NCI-H774 (cell line): ENCODE data around the gene PTPRR.
A peak's percentile ranks its signal among the peaks of the same experiment; 100 is the strongest.

ENCODE experiments used
- DNase-seq: peaks from one replicate; lab custom pipeline; 2025; lab: John Stamatoyannopoulos, UW

The PTPRR gene

GRCh38 chr12:70645494-70646317 is 274.8 kb downstream of the PTPRR start:
- no peak for DNase-seq

GRCh38 chr12:70644861-70645260 is 275.7 kb downstream of the PTPRR start:
- no peak for DNase-seq

- DNase-seq: no peak
These were observed 276.6 kb downstream of the PTPRR start for GRCh38 chr12:70643939-70644338.

DNA sequence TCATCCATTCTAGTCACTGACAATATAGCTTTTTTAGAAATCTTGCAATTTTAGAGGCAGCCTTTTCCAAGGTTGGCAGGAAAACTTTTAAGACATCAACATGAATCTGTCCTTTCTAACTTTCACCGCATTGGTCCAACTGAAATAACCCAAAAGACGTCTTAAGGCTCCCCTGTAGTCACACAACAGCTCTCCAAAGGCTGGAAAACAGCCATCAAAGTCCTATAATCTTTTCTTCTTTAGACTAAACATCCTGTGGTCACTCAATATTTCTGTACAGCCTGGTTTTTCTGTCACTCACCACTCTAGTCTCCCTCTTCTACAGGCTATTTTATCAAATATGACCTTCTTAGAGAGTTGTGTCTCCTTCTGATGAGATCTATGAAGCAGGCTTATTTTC is 278.8 kb downstream of the PTPRR start:
- DNase-seq: no peak

- no peak for DNase-seq
These were observed 279.6 kb downstream of the PTPRR start for GRCh38 chr12:70640901-70641300.

DNA sequence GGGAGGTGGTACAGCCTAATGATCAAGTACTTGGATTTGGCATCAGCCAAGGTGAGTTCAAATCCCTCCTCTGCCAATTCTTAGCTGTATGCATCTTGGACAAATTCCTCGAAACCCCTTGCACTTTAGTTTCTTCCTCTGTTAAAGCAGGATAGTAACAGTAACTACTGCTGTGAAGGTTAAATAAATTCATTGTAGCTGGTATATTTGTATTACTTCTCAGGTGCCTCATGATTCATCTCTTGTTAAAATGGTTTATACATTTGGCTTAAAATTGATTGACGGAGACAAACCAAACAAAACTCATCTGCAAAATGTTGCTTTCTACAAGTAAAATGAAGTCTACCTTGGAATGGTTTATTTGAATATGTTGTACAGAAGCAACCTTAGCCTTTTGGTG is 281.0 kb downstream of the PTPRR start:
- DNase-seq: no peak

- DNase-seq: no peak
These were observed 281.7 kb downstream of the PTPRR start for GRCh38 chr12:70638639-70639360.

GRCh38 chr12:70637303-70638085 is 283.0 kb downstream of the PTPRR start, which contains the start of gene PTPRB:
Gene PTPRB, minus strand, starts transcription at chr12:70637429. Its CDS starts 34 bp downstream, at chr12:70637395.
- DNase-seq: no peak

DNA sequence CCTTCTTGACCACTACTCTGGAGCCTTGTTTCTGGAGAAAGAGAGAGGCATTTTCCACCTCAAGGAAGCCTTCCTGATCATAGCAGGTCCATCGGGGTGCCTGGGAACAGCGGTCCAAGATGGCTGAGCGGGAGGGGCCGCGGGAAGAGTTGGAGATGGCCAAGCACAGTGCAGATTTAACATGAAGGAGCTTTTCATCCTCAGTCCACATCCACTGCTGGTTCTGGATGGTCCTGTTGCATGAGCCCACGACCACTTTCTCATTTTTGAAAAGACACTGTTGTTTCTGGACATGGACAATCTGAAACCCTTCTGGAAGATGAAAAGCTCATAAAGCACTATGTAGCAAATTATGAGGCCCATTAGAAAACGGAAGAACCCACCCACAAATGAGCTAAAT is 284.8 kb downstream of the PTPRR start:
- DNase-seq: no peak

- DNase-seq: no peak
These were observed 291.6 kb downstream of the PTPRR start for GRCh38 chr12:70628701-70629480.

- no peak for DNase-seq
These were observed 292.9 kb downstream of the PTPRR start for GRCh38 chr12:70627677-70628076.

DNA sequence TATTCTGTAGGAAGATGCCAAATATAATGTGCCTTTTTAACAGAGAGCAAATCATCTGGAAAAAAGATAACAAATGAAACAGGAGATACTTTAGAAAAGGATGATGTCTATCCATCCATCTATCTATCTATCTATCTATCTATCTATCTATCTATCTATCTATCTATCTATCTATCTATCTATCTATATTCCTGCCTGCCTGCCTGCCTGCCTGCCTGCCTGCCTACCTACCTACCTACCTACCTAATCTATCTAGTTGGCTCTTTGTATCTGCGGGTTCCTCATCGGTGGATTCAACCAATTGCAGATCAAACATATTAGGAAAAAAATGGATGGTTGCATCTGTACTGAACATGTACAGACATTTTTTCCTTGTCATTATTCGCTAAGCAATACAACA is 294.4 kb downstream of the PTPRR start:
- DNase-seq: no peak

DNA sequence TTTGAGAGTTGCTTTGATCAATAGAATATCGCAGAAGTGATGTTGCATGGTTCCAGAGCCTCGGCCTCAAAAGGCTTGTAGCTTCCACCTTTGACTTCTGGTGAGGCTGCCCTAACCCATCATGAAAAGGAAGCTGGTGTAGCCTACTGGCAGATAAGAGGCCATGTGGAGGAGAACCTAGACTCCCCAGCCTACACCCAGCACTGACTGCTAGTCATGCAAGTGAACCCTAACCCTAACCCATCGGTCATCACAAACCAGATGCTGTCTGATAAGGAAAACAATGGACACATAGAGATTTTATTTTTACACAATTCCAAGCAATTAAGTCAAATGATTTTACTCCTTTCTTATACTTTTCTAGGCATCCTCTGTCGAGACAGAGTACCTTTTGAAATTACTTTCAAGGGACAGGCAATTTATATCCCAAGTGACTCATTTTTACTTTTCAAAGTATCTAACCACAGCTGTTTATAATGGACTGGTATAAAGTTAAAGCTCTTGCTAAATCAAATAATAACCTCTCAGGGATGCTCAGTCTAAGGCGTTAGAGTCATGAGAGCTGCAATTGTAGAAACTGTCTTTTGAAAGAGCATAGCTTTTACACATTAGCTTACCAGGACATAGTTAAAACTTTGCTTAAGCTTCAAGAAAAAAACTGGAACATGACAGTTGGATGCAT is 300.9 kb downstream of the PTPRR start:
- DNase-seq: no peak

DNA sequence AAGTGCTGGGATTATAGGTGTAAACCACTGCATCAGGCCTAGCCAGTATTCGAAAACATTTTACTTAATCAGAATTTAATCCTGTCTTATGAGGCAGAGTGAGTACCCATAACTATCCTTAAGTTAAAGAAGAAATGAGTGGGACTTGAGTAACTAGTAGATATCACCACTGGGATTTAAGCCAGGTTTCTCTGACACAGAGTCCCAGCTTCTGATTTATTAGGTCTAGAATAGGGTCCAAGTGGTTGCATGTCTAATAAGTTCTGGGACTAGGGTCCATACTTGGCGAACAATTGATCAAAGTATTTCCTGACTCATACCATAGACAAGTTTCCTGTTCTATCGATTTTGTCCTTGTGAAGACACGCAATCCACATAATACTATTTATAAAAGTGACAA is 302.2 kb downstream of the PTPRR start:
- DNase-seq: no peak

DNA sequence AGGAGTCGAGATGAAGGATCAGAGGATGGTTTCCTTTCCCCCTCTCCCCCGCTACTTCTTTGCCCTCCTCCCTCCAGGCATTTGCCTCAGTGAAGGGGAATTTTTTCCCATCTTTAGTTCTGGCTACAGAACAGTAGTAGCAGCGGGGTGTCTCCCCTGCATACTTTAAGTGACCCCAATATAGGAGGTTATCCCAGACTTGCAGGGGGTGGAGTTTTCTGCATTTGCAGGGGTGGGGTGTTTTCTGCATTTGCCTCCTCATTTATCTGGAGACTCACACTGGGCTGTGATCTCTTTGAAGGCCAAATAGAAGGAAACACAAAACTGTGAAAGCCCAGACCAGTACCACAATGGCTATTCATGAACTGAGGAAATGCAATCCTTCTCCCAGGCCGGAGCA is 303.1 kb downstream of the PTPRR start:
- no peak for DNase-seq

GRCh38 chr12:70615174-70615866 is 305.2 kb downstream of the PTPRR start:
- DNase-seq: no peak

DNA sequence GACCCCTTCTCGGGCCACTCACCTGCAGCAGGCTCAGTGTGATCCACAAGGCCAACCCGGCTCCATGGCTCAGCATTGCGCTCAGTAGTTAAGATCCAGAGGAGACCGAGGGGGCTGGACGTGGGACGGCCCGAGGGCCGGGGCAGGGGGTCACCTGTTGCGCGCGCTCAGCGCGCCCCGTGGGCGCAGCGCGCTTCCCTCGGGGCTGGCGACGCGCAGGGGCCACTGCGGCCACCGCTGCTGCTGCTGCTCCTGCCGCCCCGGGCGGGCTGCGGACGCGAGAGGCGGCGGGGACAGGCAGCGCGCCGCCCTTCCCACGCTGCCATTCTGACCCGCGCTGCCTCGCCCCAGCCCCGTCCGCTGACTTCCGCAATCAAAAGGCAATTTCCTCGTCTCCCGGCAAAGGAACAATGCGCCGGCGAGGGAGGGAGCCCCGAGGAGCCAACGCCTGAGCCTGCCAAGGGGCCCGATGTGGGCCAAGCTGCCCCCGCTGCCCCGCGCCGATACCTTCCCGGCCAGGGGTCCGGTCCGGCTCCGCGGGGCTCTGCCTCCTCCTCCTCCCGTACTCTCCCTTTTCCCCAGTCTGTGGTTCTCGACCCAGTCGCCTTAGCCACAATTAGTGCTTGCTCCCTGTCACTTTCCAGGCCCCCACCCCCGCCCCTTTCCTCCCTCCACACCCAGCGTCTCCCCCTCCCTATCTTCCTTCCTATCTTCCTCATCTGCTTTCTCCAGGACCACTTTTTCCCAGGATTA is 310.6 kb downstream of the PTPRR start:
- peak; percentile 31 for DNase-seq

- no peak for DNase-seq
These were observed 311.3 kb downstream of the PTPRR start for GRCh38 chr12:70609203-70609602.

- no peak for DNase-seq
These were observed 312.4 kb downstream of the PTPRR start for GRCh38 chr12:70608184-70608583.

- no peak for DNase-seq
These were observed 313.4 kb downstream of the PTPRR start for GRCh38 chr12:70607107-70607506.
